Mesangial cell (primary cell): ENCODE data around the gene ARL5B. TPM values are rescaled to one million over a fixed set of nuclear protein-coding genes. Genes with fewer than 3 reads are reported as not detected.

Experiments
- total RNA-seq: library from RNA; depleted of rRNA; stranded (reverse); fragments of >200 nt; gene quantifications from 2 replicates; pipeline ENCODE4 v1.2.3, GENCODE V29; 2015

The ARL5B gene, protein sequence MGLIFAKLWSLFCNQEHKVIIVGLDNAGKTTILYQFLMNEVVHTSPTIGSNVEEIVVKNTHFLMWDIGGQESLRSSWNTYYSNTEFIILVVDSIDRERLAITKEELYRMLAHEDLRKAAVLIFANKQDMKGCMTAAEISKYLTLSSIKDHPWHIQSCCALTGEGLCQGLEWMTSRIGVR
- total RNA-seq = 9.8 and 10.3 TPM in 2 replicates

DNA sequence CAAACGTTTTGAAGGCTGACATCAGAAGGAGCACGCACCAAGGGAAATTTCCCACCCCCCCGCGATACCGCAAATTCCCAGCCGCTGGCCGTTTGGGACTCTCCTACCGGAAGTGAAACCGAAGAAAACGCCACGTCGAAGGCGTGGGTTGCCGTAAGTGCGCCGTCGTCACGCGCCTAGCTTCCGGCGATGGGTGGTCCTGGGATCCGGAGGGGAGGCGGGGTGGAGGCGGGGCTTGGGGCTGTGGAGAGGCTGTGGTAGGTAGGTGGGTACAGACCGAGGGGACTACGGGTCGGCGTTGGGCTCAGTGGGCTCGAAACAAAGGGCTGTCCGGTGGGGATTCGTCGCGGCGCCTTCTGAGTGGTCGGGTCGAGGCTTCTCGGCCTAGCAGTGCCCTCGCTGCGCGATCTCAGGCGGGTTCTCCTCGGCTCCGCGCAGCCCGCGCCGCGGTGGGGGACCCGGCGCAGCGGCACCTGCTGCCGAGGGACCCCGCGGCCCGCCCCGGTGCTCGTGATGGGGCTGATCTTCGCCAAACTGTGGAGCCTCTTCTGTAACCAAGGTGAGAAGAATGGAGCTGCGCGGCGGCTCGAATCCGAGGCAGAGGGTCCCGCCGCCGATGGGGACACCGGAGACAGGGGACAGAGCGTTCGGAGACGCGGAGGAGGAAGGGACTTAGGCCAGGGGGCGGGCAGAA, at the start of gene ARL5B:
Gene ARL5B, plus strand, starts transcription at position 307 of the 694 bp plus-strand sequence. Its CDS starts 207 bp downstream, at position 514.

DNA sequence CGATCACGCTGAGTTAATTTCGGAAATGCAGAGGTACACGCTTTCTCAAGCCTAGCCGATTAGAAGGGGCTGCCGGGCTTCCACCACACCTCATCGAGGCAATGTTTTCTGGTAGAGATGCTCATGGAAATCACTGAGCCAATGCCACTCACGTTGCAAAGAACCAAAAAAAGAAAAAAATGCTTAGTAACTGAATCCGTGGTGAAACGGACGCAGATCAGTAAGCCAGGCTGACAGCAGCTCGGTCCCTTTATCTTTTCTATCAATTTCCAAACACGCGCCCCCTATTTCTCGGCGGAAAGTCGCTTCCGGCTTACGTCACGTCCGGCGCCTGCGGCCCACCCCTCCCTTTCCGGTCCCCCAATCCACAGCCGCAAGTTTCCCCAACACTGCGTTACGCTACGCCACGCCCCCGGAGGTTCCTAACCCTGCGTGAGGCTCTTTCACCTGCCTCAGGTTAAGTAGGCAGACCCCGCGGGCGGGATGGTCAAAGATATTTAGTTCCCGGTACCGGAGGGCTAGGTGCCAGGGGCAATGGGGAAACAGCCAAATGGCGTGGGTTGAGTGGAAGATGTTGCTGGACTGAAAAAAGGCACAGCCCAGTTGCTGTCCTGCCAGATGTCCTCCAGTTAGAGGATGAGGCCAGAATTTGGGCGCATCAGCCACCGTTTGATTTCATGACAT, 7.8 kb upstream of the ARL5B start, which contains the start of gene NSUN6:
Gene NSUN6, minus strand, starts transcription at position 264 of the 684 bp plus-strand sequence. CDS start 384 bp downstream, outside the sequence.

Other genes with a start within 250 kb of the ARL5B start
- gene NSUN6, start 7.8 kb upstream of the ARL5B start, total RNA-seq = 2.8 and 6.0 TPM in 2 replicates